Mammary epithelial cell (primary cell): ENCODE results near the gene BRPF1.

ENCODE experiments used
- CTCF ChIP-seq, 2 donors: IDR thresholded peaks in 1 of 2; conservative IDR thresholded peaks in 1 of 2; 2 replicates each; pipeline ENCODE4 v1.5.1; 2011 to 2012; ENCODE audit warnings: inconsistent platforms in 2 of 2, low read length in 2 of 2, mild to moderate bottlenecking in 2 of 2, control low read depth in 1 of 2, low read depth in 1 of 2; ENCODE audit not compliant: insufficient read depth in 1 of 2; ENCODE audit errors: extremely low read depth in 1 of 2
- EZH2 ChIP-seq: IDR thresholded peaks from 2 replicates; pipeline ENCODE4 v1.6.1; 2012; ENCODE audit warnings: low read length, inconsistent platforms, borderline replicate concordance

- TF ChIP-seq CTCF (conservative IDR thresholded peaks at IDR 0.05 in 1 of 2, IDR thresholded peaks at IDR 0.05 in 1 of 2; ENCODE audit: extremely low read depth in 1 of 2, insufficient read depth in 1 of 2, low read depth in 1 of 2, low read length in 2 of 2) (no peak), EZH2 (no peak)
Measured at GRCh38 chr3:9778143-9779074, 46.9 kb downstream of the BRPF1 start.
